Neural cell (in vitro differentiated cells): Measurements from ENCODE around the gene CRAT. TPM values are rescaled to one million over a fixed set of nuclear protein-coding genes. Genes with fewer than 3 reads are reported as not detected.

Experiments used
- H2AFZ ChIP-seq: fragments of 200-600, 300-800 bp; sonication (generic), shearing (Covaris generic); 2 replicates; pipeline ENCODE4 v1.6.0; 2014; ENCODE audit warnings: low read depth, mild to moderate bottlenecking, antibody characterized with exemption, low read length, moderate library complexity
- H3F3A ChIP-seq: fragments of 200-600 bp; shearing (Covaris generic); 2 replicates; pipeline ENCODE4 v1.6.1; 2016; ENCODE audit warnings: mild to moderate bottlenecking, moderate library complexity, mixed read lengths, antibody characterized with exemption, low read length; ENCODE audit not compliant: insufficient read depth, poor library complexity, severe bottlenecking
- H3K27ac ChIP-seq: fragments of 200-600, 300-800 bp; sonication (generic), shearing (Covaris generic); 2 replicates; pipeline ENCODE4 v1.5.1; 2014; ENCODE audit warnings: mild to moderate bottlenecking, low read length, moderate library complexity
- H3K27me3 ChIP-seq: fragments of 300-800, 200-600 bp; sonication (generic), shearing (Covaris generic); 2 replicates; pipeline ENCODE4 v1.6.0; 2014; ENCODE audit warnings: mild to moderate bottlenecking, low read depth, low read length, moderate library complexity; ENCODE audit not compliant: insufficient read depth
- H3K36me3 ChIP-seq: fragments of 300-800, 200-600 bp; sonication (generic), shearing (Covaris generic); 2 replicates; pipeline ENCODE4 v1.5.1; 2014; ENCODE audit warnings: mild to moderate bottlenecking, antibody characterized with exemption, low read length, moderate library complexity; ENCODE audit not compliant: insufficient read depth
- H3K4me2 ChIP-seq: fragments of 300-800, 200-600 bp; sonication (generic), shearing (Covaris generic); 2 replicates; pipeline ENCODE4 v1.6.0; 2014; ENCODE audit warnings: mild to moderate bottlenecking, low read length
- H3K4me3 ChIP-seq: fragments of 300-800, 200-600 bp; sonication (generic), shearing (Covaris generic); 2 replicates; pipeline ENCODE4 v1.5.1; 2014; ENCODE audit warnings: mild to moderate bottlenecking, low read length, moderate library complexity
- H3K79me2 ChIP-seq: fragments of 200-600 bp; shearing (Covaris generic); replicated peaks from 2 replicates; pipeline ENCODE4 v1.6.0; 2014; ENCODE audit warnings: mild to moderate bottlenecking, low read length, moderate library complexity; ENCODE audit not compliant: insufficient read depth
- H3K9ac ChIP-seq: fragments of 300-800, 200-600 bp; sonication (generic), shearing (Covaris generic); 2 replicates; pipeline ENCODE4 v1.6.1; 2016; ENCODE audit warnings: mild to moderate bottlenecking, low read length, mixed read lengths
- H3K9me2 ChIP-seq: fragments of 200-600 bp; shearing (Covaris generic); 2 replicates; pipeline ENCODE4 v1.6.1; 2016; ENCODE audit warnings: mild to moderate bottlenecking, low read length, mixed read lengths; ENCODE audit not compliant: insufficient read depth
- H3K9me3 ChIP-seq: fragments of 200-600, 300-800 bp; sonication (generic), shearing (Covaris generic); 2 replicates; pipeline ENCODE4 v1.6.1; 2016; ENCODE audit warnings: mild to moderate bottlenecking, mixed run types, low read length, moderate library complexity, mixed read lengths
- H4K20me1 ChIP-seq: fragments of 200-600 bp; shearing (Covaris generic); 2 replicates; pipeline ENCODE4 v1.6.1; 2016; ENCODE audit warnings: mild to moderate bottlenecking, mixed run types; ENCODE audit not compliant: insufficient read depth
- EP300 ChIP-seq: fragments of 450-650 bp; conservative IDR thresholded peaks from 2 replicates; pipeline ENCODE4 v1.6.1; 2014; ENCODE audit warnings: antibody characterized with exemption, mild to moderate bottlenecking, moderate library complexity; ENCODE audit not compliant: poor library complexity, severe bottlenecking
- EZH2 ChIP-seq: fragments of 200-600, 300-800 bp; shearing (Covaris generic), sonication (generic); IDR thresholded peaks from 2 replicates; pipeline ENCODE4 v1.6.1; 2014; ENCODE audit warnings: antibody characterized with exemption, low read length, borderline replicate concordance, mild to moderate bottlenecking; ENCODE audit not compliant: insufficient read depth, poor library complexity, severe bottlenecking
- MXI1 ChIP-seq: fragments of 450-650 bp; conservative IDR thresholded peaks from 2 replicates; pipeline ENCODE4 v1.6.1; 2014; ENCODE audit warnings: antibody characterized with exemption, mild to moderate bottlenecking; ENCODE audit not compliant: poor library complexity, severe bottlenecking
- POLR2AphosphoS5 ChIP-seq: IDR thresholded peaks from 2 replicates; pipeline ENCODE4 v1.6.1; 2012
- RAD21 ChIP-seq: fragments of 450-650 bp; conservative IDR thresholded peaks from 2 replicates; pipeline ENCODE4 v1.6.1; 2014; ENCODE audit warnings: antibody characterized with exemption, mild to moderate bottlenecking, moderate library complexity
- SMC3 ChIP-seq: fragments of 450-650 bp; conservative IDR thresholded peaks from 2 replicates; pipeline ENCODE4 v1.6.1; 2014; ENCODE audit warnings: antibody characterized with exemption, mild to moderate bottlenecking, moderate library complexity; ENCODE audit not compliant: poor library complexity
- TAF1 ChIP-seq: IDR thresholded peaks from 2 replicates; pipeline ENCODE4 v1.6.1; 2012; ENCODE audit warnings: low read depth
- polyA plus RNA-seq: library from polyadenylated mRNA; depleted of rRNA; stranded (reverse); fragments of >200 nt; gene quantifications from 2 replicates; pipeline ENCODE4 v1.2.3, GENCODE V29; 2014
- TF ChIP-seq, protein P1 (sequence below): fragments of 450-650 bp; IDR thresholded peaks from 2 replicates; pipeline ENCODE4 v1.5.1; 2014; ENCODE audit warnings: antibody characterized with exemption, mild to moderate bottlenecking, moderate library complexity; ENCODE audit not compliant: poor library complexity, severe bottlenecking
- TF ChIP-seq, protein P2 (sequence below): IDR thresholded peaks from 2 replicates; pipeline ENCODE4 v1.6.1; 2012; ENCODE audit warnings: borderline replicate concordance

CRAT gene
- polyA plus RNA-seq, 1 donor from 2014 or later: 14.3 TPM

DNA sequence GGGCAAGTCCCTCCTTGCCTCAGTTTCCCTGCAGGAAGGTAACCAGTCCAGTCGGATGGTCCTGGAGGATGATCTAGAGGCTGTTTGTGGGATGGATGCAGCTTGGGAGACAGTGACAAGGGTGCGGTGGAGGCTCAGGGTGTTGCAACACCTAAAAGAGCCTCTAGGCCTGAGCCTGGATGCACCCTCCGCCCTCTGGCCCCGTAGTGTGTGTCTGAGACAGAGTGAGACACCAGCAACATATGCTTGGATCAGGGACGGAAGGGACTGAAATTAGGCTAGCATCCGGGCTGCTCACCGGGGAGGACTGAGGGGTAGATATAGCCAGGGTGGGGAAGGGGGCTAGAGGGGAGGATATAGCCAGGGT, 1.1 kb downstream of the CRAT start:
- Histone ChIP-seq H3K4me2 (no peak overlapping the region), H3K9me2 (no peaks in the 10 kb centered on the region), H3K9ac (no peak overlapping the region), H4K20me1 (no peaks in the 10 kb centered on the region), H3F3A (no peaks in the 10 kb centered on the region), H3K4me3 (peak overlapping the region; percentile 96), H3K27ac (no peak overlapping the region), H3K27me3 (no peaks in the 10 kb centered on the region), H3K36me3 (no peaks in the 10 kb centered on the region), H3K79me2 (peaks cover 11% of the 10 kb centered on the region), H3K9me3 (no peaks in the 10 kb centered on the region), H2AFZ (no peak overlapping the region)
- TF ChIP-seq, protein P1, sequence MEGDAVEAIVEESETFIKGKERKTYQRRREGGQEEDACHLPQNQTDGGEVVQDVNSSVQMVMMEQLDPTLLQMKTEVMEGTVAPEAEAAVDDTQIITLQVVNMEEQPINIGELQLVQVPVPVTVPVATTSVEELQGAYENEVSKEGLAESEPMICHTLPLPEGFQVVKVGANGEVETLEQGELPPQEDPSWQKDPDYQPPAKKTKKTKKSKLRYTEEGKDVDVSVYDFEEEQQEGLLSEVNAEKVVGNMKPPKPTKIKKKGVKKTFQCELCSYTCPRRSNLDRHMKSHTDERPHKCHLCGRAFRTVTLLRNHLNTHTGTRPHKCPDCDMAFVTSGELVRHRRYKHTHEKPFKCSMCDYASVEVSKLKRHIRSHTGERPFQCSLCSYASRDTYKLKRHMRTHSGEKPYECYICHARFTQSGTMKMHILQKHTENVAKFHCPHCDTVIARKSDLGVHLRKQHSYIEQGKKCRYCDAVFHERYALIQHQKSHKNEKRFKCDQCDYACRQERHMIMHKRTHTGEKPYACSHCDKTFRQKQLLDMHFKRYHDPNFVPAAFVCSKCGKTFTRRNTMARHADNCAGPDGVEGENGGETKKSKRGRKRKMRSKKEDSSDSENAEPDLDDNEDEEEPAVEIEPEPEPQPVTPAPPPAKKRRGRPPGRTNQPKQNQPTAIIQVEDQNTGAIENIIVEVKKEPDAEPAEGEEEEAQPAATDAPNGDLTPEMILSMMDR: no peak
- TF ChIP-seq EP300 (no peak), TAF1 (no peak), SMC3 (no peak), MXI1 (no peak), EZH2 (no peak)
- TF ChIP-seq, protein P2, sequence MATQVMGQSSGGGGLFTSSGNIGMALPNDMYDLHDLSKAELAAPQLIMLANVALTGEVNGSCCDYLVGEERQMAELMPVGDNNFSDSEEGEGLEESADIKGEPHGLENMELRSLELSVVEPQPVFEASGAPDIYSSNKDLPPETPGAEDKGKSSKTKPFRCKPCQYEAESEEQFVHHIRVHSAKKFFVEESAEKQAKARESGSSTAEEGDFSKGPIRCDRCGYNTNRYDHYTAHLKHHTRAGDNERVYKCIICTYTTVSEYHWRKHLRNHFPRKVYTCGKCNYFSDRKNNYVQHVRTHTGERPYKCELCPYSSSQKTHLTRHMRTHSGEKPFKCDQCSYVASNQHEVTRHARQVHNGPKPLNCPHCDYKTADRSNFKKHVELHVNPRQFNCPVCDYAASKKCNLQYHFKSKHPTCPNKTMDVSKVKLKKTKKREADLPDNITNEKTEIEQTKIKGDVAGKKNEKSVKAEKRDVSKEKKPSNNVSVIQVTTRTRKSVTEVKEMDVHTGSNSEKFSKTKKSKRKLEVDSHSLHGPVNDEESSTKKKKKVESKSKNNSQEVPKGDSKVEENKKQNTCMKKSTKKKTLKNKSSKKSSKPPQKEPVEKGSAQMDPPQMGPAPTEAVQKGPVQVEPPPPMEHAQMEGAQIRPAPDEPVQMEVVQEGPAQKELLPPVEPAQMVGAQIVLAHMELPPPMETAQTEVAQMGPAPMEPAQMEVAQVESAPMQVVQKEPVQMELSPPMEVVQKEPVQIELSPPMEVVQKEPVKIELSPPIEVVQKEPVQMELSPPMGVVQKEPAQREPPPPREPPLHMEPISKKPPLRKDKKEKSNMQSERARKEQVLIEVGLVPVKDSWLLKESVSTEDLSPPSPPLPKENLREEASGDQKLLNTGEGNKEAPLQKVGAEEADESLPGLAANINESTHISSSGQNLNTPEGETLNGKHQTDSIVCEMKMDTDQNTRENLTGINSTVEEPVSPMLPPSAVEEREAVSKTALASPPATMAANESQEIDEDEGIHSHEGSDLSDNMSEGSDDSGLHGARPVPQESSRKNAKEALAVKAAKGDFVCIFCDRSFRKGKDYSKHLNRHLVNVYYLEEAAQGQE: no peak

DNA sequence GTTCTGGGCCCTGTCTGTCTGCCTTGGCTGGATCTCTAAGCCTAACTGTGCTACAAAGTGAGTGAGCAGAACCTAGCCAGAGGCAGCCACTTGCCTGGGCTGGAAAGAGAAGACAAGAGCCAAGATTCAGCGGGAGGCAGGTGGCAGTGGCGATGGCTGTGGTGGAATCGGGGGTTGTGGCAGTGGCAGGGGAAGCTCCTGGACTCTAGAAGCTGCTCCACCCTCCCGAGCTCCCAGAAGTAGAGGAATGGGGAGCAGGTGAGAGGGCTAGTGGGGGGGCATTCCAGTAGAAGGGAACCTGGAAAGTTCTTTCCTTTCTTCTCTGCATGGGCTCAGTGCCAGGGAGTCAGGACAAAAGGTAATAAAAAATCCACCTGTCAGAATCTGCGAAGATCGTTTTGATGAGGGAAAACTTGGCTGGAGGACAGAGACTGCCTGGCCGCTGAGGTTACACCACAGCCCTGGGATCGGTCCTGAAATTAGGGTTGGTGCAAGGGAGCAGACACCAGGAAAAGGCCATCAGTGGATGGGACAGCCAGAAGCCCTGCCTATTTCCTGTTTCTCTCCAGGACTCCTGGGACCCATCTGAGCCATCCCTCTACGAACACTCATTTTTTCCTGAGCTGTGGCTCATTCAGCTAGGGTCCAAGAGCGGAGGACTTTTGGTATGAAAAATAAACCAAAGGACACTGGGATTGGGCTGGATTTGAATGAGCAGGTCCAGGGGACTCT, 1.6 kb downstream of the CRAT start:
- H3K4me2 ChIP-seq: no peak overlapping the region
- H3K4me3 ChIP-seq: peak overlapping the region; percentile 96
- no peaks in the 10 kb centered on the region for H3K36me3 ChIP-seq
- H3K79me2 ChIP-seq: peaks cover 10% of the 10 kb centered on the region
- no peaks in the 10 kb centered on the region for H3K9me3 ChIP-seq
- no peaks in the 10 kb centered on the region for H4K20me1 ChIP-seq
- no peaks in the 10 kb centered on the region for H3K27me3 ChIP-seq
- TF ChIP-seq EP300: no peak
- no peak for TF ChIP-seq MXI1
- no peak for TF ChIP-seq RAD21
- no peak for TF ChIP-seq EZH2
- TF ChIP-seq SMC3: no peak
- TF ChIP-seq, protein P2: no peak
- TF ChIP-seq TAF1: no peak
- no peak for TF ChIP-seq POLR2AphosphoS5
- TF ChIP-seq, protein P1: no peak
- no peak overlapping the region for H3K27ac ChIP-seq
- H3K9me2 ChIP-seq: no peaks in the 10 kb centered on the region
- H2AFZ ChIP-seq: no peak overlapping the region
- H3F3A ChIP-seq: no peaks in the 10 kb centered on the region
- no peak overlapping the region for H3K9ac ChIP-seq
